ENCODE measurements around the gene LILRB4.

The LILRB4 gene

GRCh38 chr19:54682306-54682856 lies 19.6 kb downstream of the LILRB4 start:
- in situ Hi-C loops (cut with MboI; ENCODE audit: low sequenced_read_pairs, unreplicated experiment), result no loop called here
- no peak for DNase-seq (ENCODE audit: low spot score)
- no peak for TF ChIP-seq CTCF (IDR thresholded peaks at IDR 0.05; ENCODE audit: borderline replicate concordance, control extremely low read depth, extremely low read depth, insufficient read depth, missing control alignments)

- in situ Hi-C loops (cut with MboI; ENCODE audit: low sequenced_read_pairs, unreplicated experiment), result no loop called here
- no peak for TF ChIP-seq CTCF (IDR thresholded peaks at IDR 0.05; ENCODE audit: borderline replicate concordance, control extremely low read depth, extremely low read depth, insufficient read depth, missing control alignments)
- peak; percentile 50 for DNase-seq (ENCODE audit: low spot score)
These were observed 21.7 kb downstream of the LILRB4 start for GRCh38 chr19:54684527-54684926.

- in situ Hi-C loops (cut with MboI; ENCODE audit: low sequenced_read_pairs, unreplicated experiment), result no loop called here
- no peak for TF ChIP-seq CTCF (IDR thresholded peaks at IDR 0.05; ENCODE audit: borderline replicate concordance, control extremely low read depth, extremely low read depth, insufficient read depth, missing control alignments)
- DNase-seq (ENCODE audit: low spot score), result no peak
These were observed 29.0 kb downstream of the LILRB4 start for GRCh38 chr19:54691582-54692297.

GRCh38 chr19:54692298-54692615 lies 29.5 kb downstream of the LILRB4 start:
- DNase-seq (ENCODE audit: low spot score), result no peak
- no peak for TF ChIP-seq CTCF (IDR thresholded peaks at IDR 0.05; ENCODE audit: borderline replicate concordance, control extremely low read depth, extremely low read depth, insufficient read depth, missing control alignments)
- in situ Hi-C loops (cut with MboI; ENCODE audit: low sequenced_read_pairs, unreplicated experiment), result no loop called here

- DNase-seq (ENCODE audit: low spot score), result no peak
- in situ Hi-C loops (cut with MboI; ENCODE audit: low sequenced_read_pairs, unreplicated experiment), result no loop called here
- TF ChIP-seq CTCF (IDR thresholded peaks at IDR 0.05; ENCODE audit: borderline replicate concordance, control extremely low read depth, extremely low read depth, insufficient read depth, missing control alignments), result no peak
These were observed 31.9 kb downstream of the LILRB4 start for GRCh38 chr19:54694648-54695047.

GRCh38 chr19:54696117-54696548 lies 33.3 kb downstream of the LILRB4 start:
- no peak for TF ChIP-seq CTCF (IDR thresholded peaks at IDR 0.05; ENCODE audit: borderline replicate concordance, control extremely low read depth, extremely low read depth, insufficient read depth, missing control alignments)
- no peak for DNase-seq (ENCODE audit: low spot score)
- in situ Hi-C loops (cut with MboI; ENCODE audit: low sequenced_read_pairs, unreplicated experiment), result no loop called here

All from GM13976 (cell line).